ENCODE data around the gene MTUS2.

- TF ChIP-seq, protein P1, sequence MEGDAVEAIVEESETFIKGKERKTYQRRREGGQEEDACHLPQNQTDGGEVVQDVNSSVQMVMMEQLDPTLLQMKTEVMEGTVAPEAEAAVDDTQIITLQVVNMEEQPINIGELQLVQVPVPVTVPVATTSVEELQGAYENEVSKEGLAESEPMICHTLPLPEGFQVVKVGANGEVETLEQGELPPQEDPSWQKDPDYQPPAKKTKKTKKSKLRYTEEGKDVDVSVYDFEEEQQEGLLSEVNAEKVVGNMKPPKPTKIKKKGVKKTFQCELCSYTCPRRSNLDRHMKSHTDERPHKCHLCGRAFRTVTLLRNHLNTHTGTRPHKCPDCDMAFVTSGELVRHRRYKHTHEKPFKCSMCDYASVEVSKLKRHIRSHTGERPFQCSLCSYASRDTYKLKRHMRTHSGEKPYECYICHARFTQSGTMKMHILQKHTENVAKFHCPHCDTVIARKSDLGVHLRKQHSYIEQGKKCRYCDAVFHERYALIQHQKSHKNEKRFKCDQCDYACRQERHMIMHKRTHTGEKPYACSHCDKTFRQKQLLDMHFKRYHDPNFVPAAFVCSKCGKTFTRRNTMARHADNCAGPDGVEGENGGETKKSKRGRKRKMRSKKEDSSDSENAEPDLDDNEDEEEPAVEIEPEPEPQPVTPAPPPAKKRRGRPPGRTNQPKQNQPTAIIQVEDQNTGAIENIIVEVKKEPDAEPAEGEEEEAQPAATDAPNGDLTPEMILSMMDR (IDR thresholded peaks at IDR 0.05), result no peak
- no peak for TF ChIP-seq ZFX (IDR thresholded peaks at IDR 0.05; ENCODE audit: borderline replicate concordance)
These were observed 495.7 kb downstream of the MTUS2 start for GRCh38 chr13:29315847-29316246.

Measured in 22Rv1 (cell line).